Activated T-cell treated with anti-CD3 and anti-CD28 coated beads, Interleukin-2, amount 50 U/mL, for 1 hour (primary cell): ENCODE measurements around the gene CDH1.

Experiments used
- DNase-seq: peaks from one replicate; pipeline ENCODE4 v3.0.0-alpha.2; 2020

CDH1 gene

GRCh38 chr16:68732741-68733399 is 4.2 kb upstream of the CDH1 start:
- no peak for DNase-seq

- DNase-seq = no peak
Observed at GRCh38 chr16:68733570-68733969, 3.5 kb upstream of the CDH1 start.

GRCh38 chr16:68734782-68735181 is 2.3 kb upstream of the CDH1 start:
- no peak for DNase-seq

- DNase-seq = no peak
Observed at GRCh38 chr16:68736561-68736960, 531 bp upstream of the CDH1 start.

GRCh38 chr16:68737730-68738629 is 888 bp downstream of the CDH1 start:
- no peak for DNase-seq

GRCh38 chr16:68739964-68740627 is 3.0 kb downstream of the CDH1 start:
- DNase-seq = no peak

GRCh38 chr16:68740628-68741346 is 3.7 kb downstream of the CDH1 start:
- no peak for DNase-seq

GRCh38 chr16:68743664-68744063 is 6.6 kb downstream of the CDH1 start:
- DNase-seq = no peak

GRCh38 chr16:68744744-68745280 is 7.7 kb downstream of the CDH1 start:
- DNase-seq = no peak

- DNase-seq = no peak
Observed at GRCh38 chr16:68746951-68747350, 9.9 kb downstream of the CDH1 start.

GRCh38 chr16:68749432-68749831 is 12.3 kb downstream of the CDH1 start:
- no peak for DNase-seq

GRCh38 chr16:68750193-68750695 is 13.2 kb downstream of the CDH1 start:
- DNase-seq = no peak

GRCh38 chr16:68751160-68751559 is 14.1 kb downstream of the CDH1 start:
- DNase-seq = no peak

GRCh38 chr16:68752602-68753001 is 15.5 kb downstream of the CDH1 start:
- DNase-seq = no peak

GRCh38 chr16:68754084-68754792 is 17.1 kb downstream of the CDH1 start:
- no peak for DNase-seq

GRCh38 chr16:68756239-68756915 is 19.3 kb downstream of the CDH1 start:
- no peak for DNase-seq

GRCh38 chr16:68757625-68757935 is 20.5 kb downstream of the CDH1 start:
- no peak for DNase-seq

GRCh38 chr16:68759062-68759461 is 22.0 kb downstream of the CDH1 start:
- no peak for DNase-seq

- no peak for DNase-seq
Observed at GRCh38 chr16:68760671-68761275, 23.7 kb downstream of the CDH1 start.

- no peak for DNase-seq
Observed at GRCh38 chr16:68762996-68763756, 26.1 kb downstream of the CDH1 start.
